Neural cell (in vitro differentiated cells): Measurements from ENCODE around the gene SMTNL1.

Experiments
- CTCF ChIP-seq: fragments of 450-650 bp; IDR thresholded peaks from 2 replicates; pipeline ENCODE4 v1.5.1; 2014; ENCODE audit warnings: antibody characterized with exemption, mild to moderate bottlenecking, moderate library complexity; ENCODE audit not compliant: poor library complexity, severe bottlenecking
- POLR2AphosphoS5 ChIP-seq: IDR thresholded peaks from 2 replicates; pipeline ENCODE4 v1.6.1; 2012
- REST ChIP-seq: IDR thresholded peaks from 2 replicates; pipeline ENCODE4 v1.6.1; 2012; ENCODE audit warnings: borderline replicate concordance

GRCh38 chr11:57568330-57568766 lies 31.0 kb downstream of the SMTNL1 start:
- TF ChIP-seq REST (no peak), CTCF (no peak), POLR2AphosphoS5 (no peak)
